LNCAP (cell line): ENCODE data around the gene NXPH2.

Experiments used
- TF ChIP-seq, protein P1 (sequence below): fragments of 450-650 bp; IDR thresholded peaks from 2 replicates; pipeline ENCODE4 v1.5.1; 2017; ENCODE audit warnings: mild to moderate bottlenecking

The NXPH2 gene

DNA sequence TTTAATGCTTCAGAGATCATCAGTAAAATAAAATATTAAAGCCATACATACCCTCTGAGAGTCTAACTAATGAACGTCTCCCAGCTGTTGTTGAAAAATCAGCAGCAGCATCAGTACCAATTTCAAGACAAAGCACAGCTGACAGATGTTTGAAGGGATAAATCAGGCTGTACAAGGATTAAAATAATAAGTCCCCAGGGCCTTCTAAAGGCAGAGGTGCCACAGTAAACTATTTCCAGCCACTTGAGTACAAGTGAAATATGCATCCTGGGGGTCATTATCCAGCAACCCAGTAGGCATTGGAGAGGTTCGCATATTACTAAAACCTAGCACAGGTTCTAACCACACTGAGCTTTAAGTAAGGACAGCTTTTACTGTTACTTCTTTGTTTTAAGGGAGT is 76.9 kb downstream of the NXPH2 start:
- TF ChIP-seq, protein P1, sequence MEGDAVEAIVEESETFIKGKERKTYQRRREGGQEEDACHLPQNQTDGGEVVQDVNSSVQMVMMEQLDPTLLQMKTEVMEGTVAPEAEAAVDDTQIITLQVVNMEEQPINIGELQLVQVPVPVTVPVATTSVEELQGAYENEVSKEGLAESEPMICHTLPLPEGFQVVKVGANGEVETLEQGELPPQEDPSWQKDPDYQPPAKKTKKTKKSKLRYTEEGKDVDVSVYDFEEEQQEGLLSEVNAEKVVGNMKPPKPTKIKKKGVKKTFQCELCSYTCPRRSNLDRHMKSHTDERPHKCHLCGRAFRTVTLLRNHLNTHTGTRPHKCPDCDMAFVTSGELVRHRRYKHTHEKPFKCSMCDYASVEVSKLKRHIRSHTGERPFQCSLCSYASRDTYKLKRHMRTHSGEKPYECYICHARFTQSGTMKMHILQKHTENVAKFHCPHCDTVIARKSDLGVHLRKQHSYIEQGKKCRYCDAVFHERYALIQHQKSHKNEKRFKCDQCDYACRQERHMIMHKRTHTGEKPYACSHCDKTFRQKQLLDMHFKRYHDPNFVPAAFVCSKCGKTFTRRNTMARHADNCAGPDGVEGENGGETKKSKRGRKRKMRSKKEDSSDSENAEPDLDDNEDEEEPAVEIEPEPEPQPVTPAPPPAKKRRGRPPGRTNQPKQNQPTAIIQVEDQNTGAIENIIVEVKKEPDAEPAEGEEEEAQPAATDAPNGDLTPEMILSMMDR: no peak

DNA sequence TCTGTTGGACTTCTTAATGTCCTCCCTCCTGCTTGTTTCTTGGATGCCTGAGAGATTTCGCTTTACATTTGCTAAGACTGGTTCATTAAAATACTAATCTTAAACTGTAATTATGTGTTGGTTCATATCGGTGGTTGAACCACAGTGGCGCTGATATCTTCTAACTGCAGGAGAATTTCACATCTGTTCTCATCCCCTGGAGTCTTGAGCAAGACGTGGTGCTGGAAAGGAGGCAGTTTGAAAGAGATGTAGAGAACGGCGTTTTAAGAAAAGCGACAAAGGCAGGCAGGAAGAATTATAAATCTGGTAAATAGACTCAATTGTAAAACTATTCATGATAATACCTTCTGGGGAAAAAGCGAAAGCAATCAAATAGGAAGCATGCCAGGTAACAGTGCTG is 79.5 kb downstream of the NXPH2 start:
- TF ChIP-seq, protein P1: no peak

DNA sequence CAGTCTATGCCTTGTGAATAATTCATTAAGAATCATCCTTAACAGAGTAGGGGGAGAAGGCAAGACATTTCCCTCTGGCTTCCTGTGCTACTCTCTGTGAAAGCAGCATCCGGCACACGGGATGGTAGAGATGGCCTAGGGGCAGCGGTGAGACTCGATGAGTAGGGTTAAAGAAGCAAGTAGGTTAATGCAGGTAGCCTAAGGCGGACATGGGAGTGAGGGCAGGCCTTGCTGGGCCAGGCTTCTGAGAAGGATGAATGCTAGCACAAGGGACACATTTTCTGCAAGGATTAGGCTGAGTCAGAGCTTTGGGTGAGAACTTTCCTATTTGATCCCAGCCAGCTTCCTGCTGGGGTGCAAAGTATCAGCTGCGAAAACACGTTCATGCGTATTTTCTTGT is 80.8 kb downstream of the NXPH2 start:
- TF ChIP-seq, protein P1: no peak

DNA sequence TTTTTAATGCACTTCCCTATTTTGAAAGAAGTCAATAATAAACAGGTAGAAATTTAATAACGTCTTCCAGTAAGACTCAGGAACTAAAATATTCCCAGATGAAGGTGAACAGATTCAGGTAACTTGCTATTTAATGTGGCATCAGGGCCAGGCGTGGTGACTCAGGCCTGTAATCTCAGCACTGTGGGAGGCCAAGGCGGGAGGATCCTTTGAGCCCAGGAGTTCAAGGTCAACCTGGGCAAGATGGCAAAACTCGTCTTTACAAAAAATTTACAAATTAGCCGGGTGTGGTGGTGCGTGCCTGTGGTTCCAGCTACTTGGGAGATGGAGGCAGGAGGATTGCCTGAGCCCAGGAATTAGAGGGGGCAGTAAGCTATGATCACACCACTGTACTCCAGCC is 81.8 kb downstream of the NXPH2 start:
- TF ChIP-seq, protein P1: no peak

DNA sequence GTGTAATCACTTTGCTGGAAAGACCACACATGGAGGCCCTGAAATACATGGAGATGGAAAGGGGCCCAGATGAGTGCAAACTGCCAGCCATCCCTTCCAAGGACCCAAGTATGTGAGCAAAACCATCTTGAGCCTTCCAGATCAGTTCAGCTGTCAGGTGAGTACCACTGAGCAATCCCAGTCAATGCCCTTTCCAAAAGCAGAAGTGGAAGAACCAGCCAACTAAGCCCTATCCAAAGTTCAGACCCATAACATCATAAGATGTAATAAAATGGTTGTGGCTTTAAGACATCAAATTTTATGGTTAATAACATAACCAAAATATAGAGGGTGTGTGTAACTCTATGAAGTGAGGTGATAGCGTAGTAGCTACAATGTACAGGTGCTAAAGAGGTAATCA is 88.5 kb downstream of the NXPH2 start:
- TF ChIP-seq, protein P1: no peak

DNA sequence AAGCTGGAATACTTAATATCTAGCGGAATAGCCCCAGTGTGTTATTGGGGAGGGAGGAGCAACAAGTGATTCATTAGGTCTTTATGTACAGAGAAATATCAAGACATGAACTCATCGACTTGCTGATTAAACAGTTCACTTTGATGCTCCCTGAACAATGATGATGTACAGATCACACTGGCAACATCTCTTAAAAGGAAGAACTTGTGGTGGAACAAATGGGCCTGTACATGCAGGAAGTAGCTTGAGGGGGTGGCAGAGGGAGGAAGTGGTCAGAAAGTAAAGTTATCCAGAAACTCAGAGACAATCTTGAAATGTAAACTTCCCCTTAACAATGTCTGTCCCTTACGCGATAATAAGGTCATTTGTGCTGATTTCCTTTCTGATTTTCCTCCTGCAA is 90.5 kb downstream of the NXPH2 start:
- TF ChIP-seq, protein P1: no peak

DNA sequence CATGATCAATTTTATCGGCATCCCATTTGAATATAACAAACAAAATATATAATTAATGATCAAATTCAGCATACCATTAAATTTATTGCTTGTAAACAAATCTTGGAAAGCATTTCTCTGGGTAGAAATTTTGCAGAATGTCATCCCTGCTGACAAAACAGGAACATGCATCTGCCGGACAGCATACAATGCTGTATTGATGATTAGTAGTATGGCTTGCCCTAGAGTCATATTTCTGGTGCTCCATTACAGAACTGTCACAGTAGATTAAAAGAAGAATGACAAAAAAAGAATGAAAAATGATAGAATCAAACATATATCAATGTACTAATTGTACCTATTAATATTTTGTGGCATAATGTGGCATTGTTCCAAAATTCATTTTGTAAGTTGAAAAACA is 98.0 kb downstream of the NXPH2 start:
- TF ChIP-seq, protein P1: no peak

DNA sequence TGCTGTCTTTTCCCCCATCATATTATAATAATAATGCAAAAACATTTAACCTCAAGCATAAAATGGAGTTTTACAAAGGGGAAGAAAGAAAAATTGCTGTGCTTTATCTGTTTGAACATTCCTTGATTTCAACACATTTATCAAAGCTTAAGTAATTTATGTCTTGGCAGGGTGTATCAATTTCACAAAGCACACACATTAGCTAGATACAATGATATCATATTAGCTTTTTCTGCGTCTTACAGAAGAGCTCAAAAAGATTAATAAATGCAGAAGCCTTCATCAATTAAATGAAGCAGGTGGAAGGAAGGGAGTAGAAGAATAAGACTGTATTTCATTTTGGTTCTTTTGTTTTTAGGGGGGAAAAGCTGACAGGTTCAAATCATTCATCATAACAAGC is 103.0 kb downstream of the NXPH2 start:
- TF ChIP-seq, protein P1: no peak
